GM19239 (cell line): ENCODE results near the gene EPB41L2.
"Not testable (repeated sequence)": the region's sequence is repeated elsewhere in the genome, so short reads cannot be mapped to it uniquely, and the experiment has no call there.

Experiments
- DNase-seq: peaks from one replicate; pipeline ENCODE4 v3.0.0; 2011; ENCODE audit warnings: low spot score; ENCODE audit not compliant: insufficient read length
- FAIRE-seq: peaks from 2 replicates; lab custom pipeline; 2011; peaks lifted over from hg19 to GRCh38; lab: Jason Lieb, UNC

EPB41L2 gene

GRCh38 chr6:131007964-131008363, 55.1 kb downstream of the EPB41L2 start:
- DNase-seq, FAIRE-seq: not testable (repeated sequence)

- DNase-seq (no peak), FAIRE-seq (no peak)
Observed at GRCh38 chr6:131007286-131007685, 55.8 kb downstream of the EPB41L2 start.

- FAIRE-seq = no peak
- DNase-seq = no peak
Observed at GRCh38 chr6:131005439-131006016, 57.5 kb downstream of the EPB41L2 start.

- no peak for DNase-seq
- FAIRE-seq = no peak
Observed at GRCh38 chr6:131004936-131005335, 58.1 kb downstream of the EPB41L2 start.

- no peak for DNase-seq
- FAIRE-seq = no peak
Observed at GRCh38 chr6:131004387-131004755, 58.7 kb downstream of the EPB41L2 start.

GRCh38 chr6:131003488-131004386, 59.3 kb downstream of the EPB41L2 start:
- no peak for FAIRE-seq

GRCh38 chr6:131002661-131002980, 60.4 kb downstream of the EPB41L2 start:
- FAIRE-seq (no peak), DNase-seq (no peak)

More at GRCh38 chr6:131003488-131004386, 59.3 kb downstream of the EPB41L2 start:
- no peak for DNase-seq

GRCh38 chr6:131001945-131002660, 60.9 kb downstream of the EPB41L2 start:
- FAIRE-seq = no peak
- no peak for DNase-seq

- FAIRE-seq (no peak), DNase-seq (no peak)
Observed at GRCh38 chr6:131001111-131001736, 61.8 kb downstream of the EPB41L2 start.

- DNase-seq (no peak), FAIRE-seq (no peak)
Observed at GRCh38 chr6:131000544-131000943, 62.5 kb downstream of the EPB41L2 start.

- FAIRE-seq = no peak
- DNase-seq = no peak
Observed at GRCh38 chr6:130997061-130997753, 65.8 kb downstream of the EPB41L2 start.

- no peak for FAIRE-seq
- DNase-seq = no peak
Observed at GRCh38 chr6:130996635-130997034, 66.4 kb downstream of the EPB41L2 start.

GRCh38 chr6:130995783-130996447, 67.1 kb downstream of the EPB41L2 start:
- DNase-seq = no peak
- FAIRE-seq = no peak

GRCh38 chr6:130994319-130995097, 68.5 kb downstream of the EPB41L2 start:
- FAIRE-seq = no peak
- no peak for DNase-seq

GRCh38 chr6:130993292-130993765, 69.7 kb downstream of the EPB41L2 start:
- no peak for FAIRE-seq
- DNase-seq = no peak

GRCh38 chr6:130991422-130992137, 71.5 kb downstream of the EPB41L2 start:
- DNase-seq = no peak
- FAIRE-seq = no peak

GRCh38 chr6:130987539-130987938, 75.5 kb downstream of the EPB41L2 start:
- not testable (repeated sequence) for DNase-seq, FAIRE-seq

- no peak for FAIRE-seq
- no peak for DNase-seq
Observed at GRCh38 chr6:130985115-130985514, 77.9 kb downstream of the EPB41L2 start.
